Upper lobe of left lung (tissue), 4 donors: ENCODE measurements around the gene NANOS2.

Experiments used
- POLR2A ChIP-seq, 4 donors: fragments of 450-650 bp; IDR thresholded peaks; one replicate each; pipeline ENCODE4 v1.5.1; 2016 to 2017; ENCODE audit warnings: antibody characterized with exemption in 4 of 4, mild to moderate bottlenecking in 2 of 4
- TF ChIP-seq, protein P1 (sequence below), 6 experiments: fragments of 450-650 bp in 4 of 6; fragments of 200-600 bp in 2 of 6; sonication (generic) in 2 of 6; IDR thresholded peaks; one replicate each; pipeline ENCODE4 v1.5.1; 2016 to 2019; ENCODE audit warnings: antibody characterized with exemption in 6 of 6

GRCh38 chr19:45878043-45878794, 36.4 kb downstream of the NANOS2 start:
- TF ChIP-seq, protein P1, sequence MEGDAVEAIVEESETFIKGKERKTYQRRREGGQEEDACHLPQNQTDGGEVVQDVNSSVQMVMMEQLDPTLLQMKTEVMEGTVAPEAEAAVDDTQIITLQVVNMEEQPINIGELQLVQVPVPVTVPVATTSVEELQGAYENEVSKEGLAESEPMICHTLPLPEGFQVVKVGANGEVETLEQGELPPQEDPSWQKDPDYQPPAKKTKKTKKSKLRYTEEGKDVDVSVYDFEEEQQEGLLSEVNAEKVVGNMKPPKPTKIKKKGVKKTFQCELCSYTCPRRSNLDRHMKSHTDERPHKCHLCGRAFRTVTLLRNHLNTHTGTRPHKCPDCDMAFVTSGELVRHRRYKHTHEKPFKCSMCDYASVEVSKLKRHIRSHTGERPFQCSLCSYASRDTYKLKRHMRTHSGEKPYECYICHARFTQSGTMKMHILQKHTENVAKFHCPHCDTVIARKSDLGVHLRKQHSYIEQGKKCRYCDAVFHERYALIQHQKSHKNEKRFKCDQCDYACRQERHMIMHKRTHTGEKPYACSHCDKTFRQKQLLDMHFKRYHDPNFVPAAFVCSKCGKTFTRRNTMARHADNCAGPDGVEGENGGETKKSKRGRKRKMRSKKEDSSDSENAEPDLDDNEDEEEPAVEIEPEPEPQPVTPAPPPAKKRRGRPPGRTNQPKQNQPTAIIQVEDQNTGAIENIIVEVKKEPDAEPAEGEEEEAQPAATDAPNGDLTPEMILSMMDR (IDR thresholded peaks at IDR 0.05): no peak
- TF ChIP-seq POLR2A (IDR thresholded peaks at IDR 0.05): no peak
